Choroid plexus epithelial cell (primary cell): ENCODE measurements around the gene ETS1.

Experiments used
- DNase-seq: peaks from one replicate; pipeline ENCODE4 v3.0.0-alpha.2; 2010; ENCODE audit warnings: low read depth
- H3K4me3 ChIP-seq: 2 replicates; pipeline ENCODE4 v1.5.1; 2011; ENCODE audit warnings: low read depth, mild to moderate bottlenecking, control low read depth, low read length, moderate library complexity
- TF ChIP-seq, protein P1 (sequence below): conservative IDR thresholded peaks from 2 replicates; pipeline ENCODE4 v1.5.1; 2011; ENCODE audit warnings: low read depth, mild to moderate bottlenecking, control low read depth, inconsistent platforms, low read length, moderate library complexity

The ETS1 gene

DNA sequence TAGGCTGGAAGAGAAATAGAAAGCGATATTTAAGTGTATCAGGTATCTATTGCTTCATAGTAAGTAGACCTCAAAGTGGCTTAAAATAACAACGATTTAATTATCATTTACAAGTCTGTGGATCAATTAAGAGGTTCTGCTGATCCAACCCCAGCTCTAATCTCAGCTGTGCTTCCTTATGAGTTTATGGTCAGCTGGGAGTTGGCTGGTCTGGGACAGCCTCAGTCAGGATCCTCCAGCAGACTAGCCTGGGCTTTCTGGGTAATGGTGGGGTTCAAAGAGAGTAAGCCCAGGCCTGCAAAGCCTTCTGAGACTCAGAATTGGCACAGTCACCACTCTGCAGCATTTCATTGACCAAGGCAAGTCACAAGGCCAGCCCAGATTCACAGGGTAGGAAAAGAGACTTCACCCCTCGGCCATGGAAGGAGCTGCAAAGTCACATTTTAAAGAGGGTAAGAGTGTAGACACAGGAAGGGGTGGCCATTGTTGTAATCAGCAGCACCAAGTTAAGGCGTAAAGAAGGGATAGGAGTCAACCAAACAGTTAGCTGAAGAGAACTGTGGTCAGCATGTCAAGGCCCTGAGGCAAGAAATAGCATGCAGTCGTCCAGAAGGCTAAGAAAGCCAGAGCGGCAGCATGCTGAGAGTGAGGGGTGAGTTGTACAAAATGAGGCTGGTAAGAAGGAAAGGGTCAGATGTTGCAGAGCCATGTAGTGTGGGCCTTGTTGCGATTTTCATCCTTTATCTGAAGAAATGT is 168.2 kb downstream of the ETS1 start:
- no peak overlapping the region for H3K4me3 ChIP-seq
- TF ChIP-seq, protein P1, sequence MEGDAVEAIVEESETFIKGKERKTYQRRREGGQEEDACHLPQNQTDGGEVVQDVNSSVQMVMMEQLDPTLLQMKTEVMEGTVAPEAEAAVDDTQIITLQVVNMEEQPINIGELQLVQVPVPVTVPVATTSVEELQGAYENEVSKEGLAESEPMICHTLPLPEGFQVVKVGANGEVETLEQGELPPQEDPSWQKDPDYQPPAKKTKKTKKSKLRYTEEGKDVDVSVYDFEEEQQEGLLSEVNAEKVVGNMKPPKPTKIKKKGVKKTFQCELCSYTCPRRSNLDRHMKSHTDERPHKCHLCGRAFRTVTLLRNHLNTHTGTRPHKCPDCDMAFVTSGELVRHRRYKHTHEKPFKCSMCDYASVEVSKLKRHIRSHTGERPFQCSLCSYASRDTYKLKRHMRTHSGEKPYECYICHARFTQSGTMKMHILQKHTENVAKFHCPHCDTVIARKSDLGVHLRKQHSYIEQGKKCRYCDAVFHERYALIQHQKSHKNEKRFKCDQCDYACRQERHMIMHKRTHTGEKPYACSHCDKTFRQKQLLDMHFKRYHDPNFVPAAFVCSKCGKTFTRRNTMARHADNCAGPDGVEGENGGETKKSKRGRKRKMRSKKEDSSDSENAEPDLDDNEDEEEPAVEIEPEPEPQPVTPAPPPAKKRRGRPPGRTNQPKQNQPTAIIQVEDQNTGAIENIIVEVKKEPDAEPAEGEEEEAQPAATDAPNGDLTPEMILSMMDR: no peak
- no peak for DNase-seq

DNA sequence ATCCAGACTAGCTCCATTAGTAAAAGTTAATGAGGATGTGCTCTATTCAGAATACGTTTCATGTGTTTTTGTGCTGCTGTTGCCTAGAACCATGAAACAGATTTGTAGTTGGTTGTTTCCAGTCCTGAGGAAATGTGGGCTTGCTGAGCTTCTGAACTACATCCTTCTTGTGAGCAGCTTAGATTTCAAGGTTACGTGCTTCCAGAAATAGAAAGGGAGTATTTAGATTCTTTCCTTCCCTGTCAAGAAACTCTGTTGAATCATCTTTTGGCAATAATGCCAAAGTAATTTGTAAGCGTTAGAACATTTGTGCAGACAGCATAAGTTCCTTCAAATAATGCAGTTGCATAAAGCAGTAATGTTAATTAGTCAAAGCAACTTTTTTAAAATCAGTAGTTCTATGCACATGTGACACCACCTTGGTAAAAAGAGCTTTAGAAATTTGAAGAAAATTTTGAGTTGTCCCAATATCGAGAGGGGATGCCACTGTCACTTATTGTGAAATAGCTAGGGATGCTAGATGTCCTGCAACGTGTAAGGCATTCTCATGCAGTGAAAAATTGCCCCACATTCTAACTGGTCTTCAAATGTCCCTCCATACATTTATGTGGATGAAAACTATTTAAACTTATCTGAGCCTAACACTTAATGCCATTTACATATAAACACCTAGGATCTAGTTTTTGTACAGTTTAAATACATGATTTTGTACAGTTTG is 169.6 kb downstream of the ETS1 start:
- H3K4me3 ChIP-seq: no peak overlapping the region
- peak; percentile 95 for DNase-seq
- TF ChIP-seq, protein P1: no peak

DNA sequence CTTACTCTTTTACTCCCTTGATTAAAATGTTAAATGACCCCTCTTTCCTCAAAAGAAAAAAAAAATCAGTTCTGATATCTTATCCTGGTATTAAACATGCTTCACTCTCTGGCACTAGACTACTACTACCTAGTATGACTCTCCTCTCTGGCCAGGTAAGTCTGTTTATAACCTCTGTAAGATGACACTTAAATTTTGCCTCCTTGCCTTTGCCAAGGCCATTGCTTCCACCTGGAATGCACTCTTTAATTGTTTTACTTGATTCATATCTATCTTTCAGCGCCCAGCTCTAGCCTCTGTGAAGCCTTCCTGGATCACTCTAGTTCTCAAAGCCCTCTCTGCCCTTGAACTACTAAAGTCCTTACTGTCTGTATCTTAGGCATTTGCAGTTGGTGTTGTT is 170.4 kb downstream of the ETS1 start:
- DNase-seq: no peak
- H3K4me3 ChIP-seq: no peak overlapping the region
- TF ChIP-seq, protein P1: no peak

DNA sequence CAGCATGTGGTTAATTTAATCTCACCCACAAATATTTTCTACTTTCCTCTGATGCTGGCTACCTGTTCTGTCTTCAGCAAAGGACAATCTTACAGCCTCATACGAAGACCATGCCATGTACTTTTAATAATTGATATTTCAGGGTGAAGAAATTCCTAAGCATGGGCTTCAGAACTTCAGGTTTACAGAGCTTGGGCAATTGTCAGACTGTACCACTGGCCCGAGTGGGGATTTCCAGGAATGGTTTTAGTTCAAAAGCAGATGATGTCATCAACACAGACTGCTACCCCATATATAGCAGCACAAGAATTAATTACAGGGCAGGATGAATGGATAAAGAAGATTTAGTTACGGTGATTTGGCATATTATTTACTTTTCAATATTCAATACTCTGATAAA is 171.8 kb downstream of the ETS1 start:
- no peak overlapping the region for H3K4me3 ChIP-seq
- TF ChIP-seq, protein P1: no peak
- DNase-seq: peak; percentile 65

DNA sequence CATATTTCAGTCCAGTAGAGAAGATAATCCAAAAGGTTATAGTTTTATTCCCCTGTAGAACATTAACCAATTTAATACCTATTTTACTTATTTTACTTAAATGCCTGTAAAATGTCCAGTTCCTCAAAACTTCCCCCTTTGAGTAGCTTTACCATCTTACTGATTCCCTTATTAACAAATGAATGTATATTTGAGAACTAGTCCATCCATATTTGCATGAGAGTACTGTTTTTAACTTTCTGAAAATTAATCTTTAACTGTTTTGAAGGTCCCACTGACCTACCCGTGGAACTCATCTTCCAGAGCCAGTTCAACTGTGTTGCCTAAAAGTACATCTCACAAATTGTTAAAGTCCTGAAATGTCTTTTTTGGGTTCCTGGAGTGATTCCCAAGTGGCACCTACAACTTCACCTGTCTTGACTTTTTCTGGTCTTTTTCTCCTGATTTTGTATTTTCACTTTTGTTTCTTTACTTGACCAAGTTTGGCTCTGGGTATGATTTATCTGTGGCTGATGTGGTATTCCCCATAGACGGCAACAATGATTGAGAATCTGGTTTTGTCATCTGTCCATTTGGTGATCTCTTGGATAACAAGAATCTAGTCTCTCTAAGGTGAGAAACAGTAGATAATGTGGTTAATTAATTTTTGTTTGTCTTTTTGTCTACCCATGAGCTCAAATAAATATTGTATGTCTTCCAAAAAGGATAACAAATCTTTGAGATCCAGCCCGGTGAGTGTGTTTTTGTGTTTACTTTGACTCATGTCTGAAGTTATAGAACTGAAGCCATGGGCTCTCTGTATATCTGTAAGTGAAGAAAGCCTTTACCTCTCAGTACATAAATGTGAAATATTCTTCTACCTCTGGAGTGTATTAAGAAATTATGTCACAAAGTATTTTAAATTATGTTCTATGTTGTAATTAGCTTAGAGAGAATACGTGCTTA is 174.2 kb downstream of the ETS1 start:
- DNase-seq: peak; percentile 28
- TF ChIP-seq, protein P1: no peak
- H3K4me3 ChIP-seq: no peak overlapping the region

DNA sequence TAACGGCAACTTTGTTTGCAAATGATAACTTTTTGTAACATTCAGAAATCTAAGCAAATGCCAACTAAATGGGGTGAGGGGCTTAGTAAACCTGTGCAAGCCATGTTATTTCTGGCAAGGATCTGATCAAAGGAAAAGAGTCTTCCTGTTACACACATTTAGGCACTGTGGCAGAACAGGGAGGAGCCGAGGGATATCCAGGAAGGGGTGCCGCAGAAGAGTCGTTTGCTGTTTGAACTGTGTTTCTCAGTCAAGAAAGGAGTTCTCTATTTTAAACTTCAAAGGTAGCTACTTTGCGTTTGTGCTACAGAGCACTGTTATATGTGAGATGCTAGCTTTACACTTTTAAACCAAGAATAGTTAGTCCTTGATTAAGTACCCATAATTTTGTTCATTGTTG is 175.5 kb downstream of the ETS1 start:
- H3K4me3 ChIP-seq: no peak overlapping the region
- DNase-seq: no peak
- TF ChIP-seq, protein P1: no peak
